ENCODE data around the gene TMED4. TPM values are rescaled to one million over a fixed set of nuclear protein-coding genes. Genes with fewer than 3 reads are reported as not detected.

The TMED4 gene
- polyA plus RNA-seq, 1 of the 3 experiments (the other 2 are of a cell fraction) = 145 TPM

DNA sequence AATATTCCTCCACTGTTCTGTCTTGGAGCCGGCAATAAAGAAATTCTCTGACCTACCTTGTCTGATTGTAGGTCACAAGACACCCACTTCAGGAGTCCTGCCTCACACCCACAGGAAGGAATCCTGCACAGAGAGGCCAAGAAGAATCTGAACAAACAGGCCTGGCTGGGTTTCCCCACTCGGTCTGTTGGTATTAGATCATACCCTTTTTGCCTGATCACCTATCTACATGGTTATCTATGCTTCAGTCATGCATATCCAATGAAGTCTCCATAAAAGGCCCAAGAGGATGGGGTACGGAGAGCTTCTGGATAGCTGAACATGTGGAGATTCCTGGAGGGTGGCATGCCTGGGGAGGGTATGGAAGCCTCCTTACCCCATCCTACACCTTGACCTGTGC is 36.7 kb upstream of the TMED4 start:
- Histone ChIP-seq H3K4me3 (ENCODE audit: low read depth in 2 of 2, low read length in 1 of 2) (no peak overlapping the region), H3K36me3 (replicated peaks in 1 of 2; ENCODE audit: control insufficient read depth in 1 of 2, insufficient read depth in 2 of 2, low read length in 1 of 2) (peaks cover 3% of the 10 kb centered on the region in 2 experiments), H3K4me2 (no peak overlapping the region), H3F3A (replicated peaks; ENCODE audit: insufficient read depth) (peaks cover 17% of the 10 kb centered on the region), H3K27ac (ENCODE audit: low read depth in 2 of 2, low read length in 1 of 2) (no peak overlapping the region), H3K9me2 (no peaks in the 10 kb centered on the region), H4K20me1 (ENCODE audit: insufficient read depth) (0 out of 2 replicates have a peak, but pooled peaks cover 13% of the 10 kb centered on the region), H3K4me1 (ENCODE audit: control insufficient read depth in 1 of 2, insufficient read depth in 2 of 2, low read depth in 1 of 2, low read length in 1 of 2) (peaks cover 0 to 9% of the 10 kb centered on the region in 2 experiments; a peak in 3 of 4 replicates), H3K27me3 (ENCODE audit: insufficient read depth) (no peaks in the 10 kb centered on the region), H2AFZ (ENCODE audit: low read depth) (no peak overlapping the region), H3K79me2 (ENCODE audit: insufficient read depth) (peaks cover 98% of the 10 kb centered on the region), H3K9ac (no peak overlapping the region), H3K9me3 (no peaks in the 10 kb centered on the region)
- TF ChIP-seq, protein P1, sequence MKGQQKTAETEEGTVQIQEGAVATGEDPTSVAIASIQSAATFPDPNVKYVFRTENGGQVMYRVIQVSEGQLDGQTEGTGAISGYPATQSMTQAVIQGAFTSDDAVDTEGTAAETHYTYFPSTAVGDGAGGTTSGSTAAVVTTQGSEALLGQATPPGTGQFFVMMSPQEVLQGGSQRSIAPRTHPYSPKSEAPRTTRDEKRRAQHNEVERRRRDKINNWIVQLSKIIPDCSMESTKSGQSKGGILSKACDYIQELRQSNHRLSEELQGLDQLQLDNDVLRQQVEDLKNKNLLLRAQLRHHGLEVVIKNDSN (IDR thresholded peaks at IDR 0.05; ENCODE audit: borderline replicate concordance, low read depth) = no peak
- TF ChIP-seq EP300 (IDR thresholded peaks at IDR 0.05; ENCODE audit: borderline replicate concordance in 1 of 2, low read depth in 1 of 2, low read length in 1 of 2) (no peak), POLR2AphosphoS5 (IDR thresholded peaks at IDR 0.05; ENCODE audit: low read depth, low read length) (no peak), TEAD4 (IDR thresholded peaks at IDR 0.05; ENCODE audit: borderline replicate concordance, insufficient read depth) (no peak), EZH2phosphoT487 (IDR thresholded peaks at IDR 0.05; ENCODE audit: borderline replicate concordance, low read depth) (no peak)
- no peak for DNase-seq
- 85% methylated on average over 3 of the region's 3 CpGs for WGBS (ENCODE audit: low lambda C conversion rate)
- CTCF ChIA-PET = no interaction called here
- POLR2A ChIA-PET = interaction anchor here (0.6 kb wide), 1 partner anchor 317 kb away, joined by 3 read pairs; no protein-coding TSS in a partner anchor

- Histone ChIP-seq H3K4me1 (ENCODE audit: control insufficient read depth in 1 of 2, insufficient read depth in 2 of 2, low read depth in 1 of 2, low read length in 1 of 2) (peaks cover 0 to 9% of the 10 kb centered on the region in 2 experiments; a peak in 3 of 4 replicates), H3K27me3 (ENCODE audit: insufficient read depth) (no peaks in the 10 kb centered on the region), H3K79me2 (ENCODE audit: insufficient read depth) (peaks cover 98% of the 10 kb centered on the region), H3K9me3 (no peaks in the 10 kb centered on the region), H3K36me3 (replicated peaks in 1 of 2; ENCODE audit: control insufficient read depth in 1 of 2, insufficient read depth in 2 of 2, low read length in 1 of 2) (peaks cover 3% of the 10 kb centered on the region in 2 experiments), H3K4me2 (peak overlapping the region; percentile 49), H3K9me2 (no peaks in the 10 kb centered on the region), H4K20me1 (ENCODE audit: insufficient read depth) (0 out of 2 replicates have a peak, but pooled peaks cover 12% of the 10 kb centered on the region), H3K9ac (peak overlapping the region; percentile 16; the same call in 1 of the 2 replicates), H3F3A (replicated peaks; ENCODE audit: insufficient read depth) (peaks cover 17% of the 10 kb centered on the region), H3K4me3 (ENCODE audit: low read depth in 2 of 2, low read length in 1 of 2) (no peak overlapping the region), H3K27ac (ENCODE audit: low read depth in 2 of 2, low read length in 1 of 2) (peak overlapping the region in 1 of 2 experiments; percentile 67; a peak in 2 of 4 replicates), H2AFZ (ENCODE audit: low read depth) (no peak overlapping the region)
- CTCF ChIA-PET = interaction anchor here (1.4 kb wide), 1 partner anchor 180 kb away, joined by 4 read pairs; no protein-coding TSS in a partner anchor
- no peak for DNase-seq
- WGBS (ENCODE audit: low lambda C conversion rate) = 82% methylated on average over 1 of the region's 1 CpG
- POLR2A ChIA-PET = no interaction called here
- TF ChIP-seq POLR2AphosphoS5 (IDR thresholded peaks at IDR 0.05; ENCODE audit: low read depth, low read length) = no peak
- TF ChIP-seq ELF1 (IDR thresholded peaks at IDR 0.05) = no peak
- TF ChIP-seq, protein P2, sequence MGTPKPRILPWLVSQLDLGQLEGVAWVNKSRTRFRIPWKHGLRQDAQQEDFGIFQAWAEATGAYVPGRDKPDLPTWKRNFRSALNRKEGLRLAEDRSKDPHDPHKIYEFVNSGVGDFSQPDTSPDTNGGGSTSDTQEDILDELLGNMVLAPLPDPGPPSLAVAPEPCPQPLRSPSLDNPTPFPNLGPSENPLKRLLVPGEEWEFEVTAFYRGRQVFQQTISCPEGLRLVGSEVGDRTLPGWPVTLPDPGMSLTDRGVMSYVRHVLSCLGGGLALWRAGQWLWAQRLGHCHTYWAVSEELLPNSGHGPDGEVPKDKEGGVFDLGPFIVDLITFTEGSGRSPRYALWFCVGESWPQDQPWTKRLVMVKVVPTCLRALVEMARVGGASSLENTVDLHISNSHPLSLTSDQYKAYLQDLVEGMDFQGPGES (IDR thresholded peaks at IDR 0.05; ENCODE audit: low read depth, low read length) = no peak
- no peak for TF ChIP-seq ZBTB33 (IDR thresholded peaks at IDR 0.05; ENCODE audit: borderline replicate concordance, low read depth)
- no peak for TF ChIP-seq USF2 (IDR thresholded peaks at IDR 0.05; ENCODE audit: borderline replicate concordance, low read depth, low read length)
- no peak for TF ChIP-seq FOXM1 (IDR thresholded peaks at IDR 0.05; ENCODE audit: low read depth)
- TF ChIP-seq RCOR1 (IDR thresholded peaks at IDR 0.05; ENCODE audit: low read length) = no peak
- no peak for TF ChIP-seq GATA2 (CRISPR knock-in tag; IDR thresholded peaks at IDR 0.05)
- no peak for TF ChIP-seq TCF12 (IDR thresholded peaks at IDR 0.05)
- TF ChIP-seq REST (IDR thresholded peaks at IDR 0.05; ENCODE audit: low read depth, low read length) = no peak
- TF ChIP-seq RAD21 (IDR thresholded peaks at IDR 0.05; ENCODE audit: low read length) = no peak
- no peak for TF ChIP-seq FOXJ3 (CRISPR knock-in tag; IDR thresholded peaks at IDR 0.05)
- no peak for TF ChIP-seq RXRA (IDR thresholded peaks at IDR 0.05; ENCODE audit: borderline replicate concordance, low read depth)
- no peak for TF ChIP-seq SMC3 (IDR thresholded peaks at IDR 0.05; ENCODE audit: low read depth, low read length)
- no peak for TF ChIP-seq YY1 (IDR thresholded peaks at IDR 0.05; ENCODE audit: low read depth)
- TF ChIP-seq GABPA (IDR thresholded peaks at IDR 0.05; ENCODE audit: low read depth) = no peak
These were observed 36.0 kb upstream of the TMED4 start for GRCh38 chr7:44618045-44618444.

All from SK-N-SH (cell line).